Stomach (tissue), 4 donors: ENCODE results near the gene MAGEA4.

Experiments
- POLR2A ChIP-seq, 4 donors: fragments of 450-650 bp; IDR thresholded peaks; one replicate each; pipeline ENCODE4 v1.6.1; 2016; ENCODE audit warnings: antibody characterized with exemption in 4 of 4, control low read depth in 2 of 4, mild to moderate bottlenecking in 1 of 4, moderate library complexity in 1 of 4
- TF ChIP-seq, protein P1 (sequence below), 7 experiments: fragments of 450-650 bp in 4 of 7; fragments of 200-600 bp in 3 of 7; sonication (generic) in 3 of 7; IDR thresholded peaks; one replicate each; pipeline ENCODE4 v1.5.1; 2016 to 2019; ENCODE audit warnings: antibody characterized with exemption in 7 of 7, control low read depth in 2 of 7, mild to moderate bottlenecking in 1 of 7

DNA sequence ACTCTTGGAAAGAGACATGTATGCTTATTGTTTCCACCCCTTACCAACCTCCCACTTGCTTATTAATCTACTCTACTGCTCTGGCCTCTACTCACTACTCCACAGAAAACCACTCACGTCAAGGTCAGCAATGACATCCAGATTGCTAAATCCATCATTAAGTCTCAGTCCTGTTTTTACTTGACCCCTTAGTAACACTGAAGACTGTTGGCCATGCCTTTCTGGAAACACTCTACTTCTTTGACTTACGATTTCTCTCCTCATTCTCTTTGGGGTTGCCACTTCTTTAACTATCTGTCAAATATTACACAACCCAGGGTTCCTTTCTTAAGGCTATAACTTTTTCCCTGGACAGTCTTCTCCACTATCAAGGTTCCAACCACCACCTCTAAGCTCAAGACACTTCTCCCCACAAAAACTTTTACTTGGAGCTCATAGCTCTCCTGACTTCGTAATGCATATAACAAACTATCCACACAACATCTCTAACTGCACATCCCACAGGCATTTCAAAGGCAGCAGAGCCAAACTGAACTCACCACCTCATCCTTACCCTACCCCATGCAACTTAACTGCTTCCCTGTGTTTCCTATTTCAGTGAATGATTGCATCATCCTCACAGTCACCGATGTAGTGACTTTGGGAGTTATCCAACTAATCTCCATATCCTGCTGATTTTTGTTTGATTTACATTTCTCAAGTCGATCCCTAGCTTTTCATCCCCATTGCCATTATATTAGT, 15.8 kb upstream of the MAGEA4 start:
- no peak for TF ChIP-seq POLR2A (IDR thresholded peaks at IDR 0.05)
- TF ChIP-seq, protein P1, sequence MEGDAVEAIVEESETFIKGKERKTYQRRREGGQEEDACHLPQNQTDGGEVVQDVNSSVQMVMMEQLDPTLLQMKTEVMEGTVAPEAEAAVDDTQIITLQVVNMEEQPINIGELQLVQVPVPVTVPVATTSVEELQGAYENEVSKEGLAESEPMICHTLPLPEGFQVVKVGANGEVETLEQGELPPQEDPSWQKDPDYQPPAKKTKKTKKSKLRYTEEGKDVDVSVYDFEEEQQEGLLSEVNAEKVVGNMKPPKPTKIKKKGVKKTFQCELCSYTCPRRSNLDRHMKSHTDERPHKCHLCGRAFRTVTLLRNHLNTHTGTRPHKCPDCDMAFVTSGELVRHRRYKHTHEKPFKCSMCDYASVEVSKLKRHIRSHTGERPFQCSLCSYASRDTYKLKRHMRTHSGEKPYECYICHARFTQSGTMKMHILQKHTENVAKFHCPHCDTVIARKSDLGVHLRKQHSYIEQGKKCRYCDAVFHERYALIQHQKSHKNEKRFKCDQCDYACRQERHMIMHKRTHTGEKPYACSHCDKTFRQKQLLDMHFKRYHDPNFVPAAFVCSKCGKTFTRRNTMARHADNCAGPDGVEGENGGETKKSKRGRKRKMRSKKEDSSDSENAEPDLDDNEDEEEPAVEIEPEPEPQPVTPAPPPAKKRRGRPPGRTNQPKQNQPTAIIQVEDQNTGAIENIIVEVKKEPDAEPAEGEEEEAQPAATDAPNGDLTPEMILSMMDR (IDR thresholded peaks at IDR 0.05), result no peak
